H9 (cell line): ENCODE measurements around the gene LIMS1. TPM values are rescaled to one million over a fixed set of nuclear protein-coding genes. Genes with fewer than 3 reads are reported as not detected.

Source experiments
- DNase-seq: peaks from one replicate; pipeline ENCODE4 v3.0.0-alpha.2; 2017
- H2AFZ ChIP-seq: one replicate; pipeline ENCODE4 v1.6.1; 2013; ENCODE audit warnings: mild to moderate bottlenecking, low read length, control low read depth, moderate library complexity
- H2AK5ac ChIP-seq: 2 replicates; pipeline ENCODE4 v1.6.1; 2013; ENCODE audit warnings: low read length, control low read depth, mixed read lengths; ENCODE audit not compliant: insufficient read length
- H2BK120ac ChIP-seq: one replicate; pipeline ENCODE4 v1.6.1; 2013; ENCODE audit warnings: low read depth, mild to moderate bottlenecking, low read length, control low read depth, inconsistent platforms; ENCODE audit not compliant: poor library complexity, severe bottlenecking
- H2BK12ac ChIP-seq: 2 replicates; pipeline ENCODE4 v1.6.1; 2013; ENCODE audit warnings: low read length, control low read depth, mixed read lengths, low read depth; ENCODE audit not compliant: insufficient read length
- H2BK15ac ChIP-seq: 2 replicates; pipeline ENCODE4 v1.6.1; 2013; ENCODE audit warnings: low read depth, low read length, control low read depth
- H2BK20ac ChIP-seq: one replicate; pipeline ENCODE4 v1.6.1; 2013; ENCODE audit warnings: low read depth, mild to moderate bottlenecking, low read length, control low read depth, inconsistent platforms; ENCODE audit not compliant: poor library complexity, severe bottlenecking
- H2BK5ac ChIP-seq: 2 replicates; pipeline ENCODE4 v1.6.1; 2013; ENCODE audit warnings: low read length, control low read depth, mixed read lengths; ENCODE audit not compliant: insufficient read length
- H3K14ac ChIP-seq: 2 replicates; pipeline ENCODE4 v1.6.1; 2013; ENCODE audit warnings: low read length, control low read depth; ENCODE audit not compliant: insufficient read depth
- H3K18ac ChIP-seq: 2 replicates; pipeline ENCODE4 v1.6.1; 2013; ENCODE audit warnings: low read depth, mild to moderate bottlenecking, mixed read lengths, low read length, control low read depth; ENCODE audit not compliant: insufficient read length
- H3K23ac ChIP-seq: 2 replicates; pipeline ENCODE4 v1.6.1; 2013; ENCODE audit warnings: low read length, control low read depth, mixed read lengths, low read depth; ENCODE audit not compliant: insufficient read length
- H3K23me2 ChIP-seq: 2 replicates; pipeline ENCODE4 v1.6.1; 2013; ENCODE audit warnings: low read depth, mild to moderate bottlenecking, mixed read lengths, low read length, control low read depth; ENCODE audit not compliant: insufficient read length, poor library complexity, severe bottlenecking
- H3K27ac ChIP-seq: 2 replicates; pipeline ENCODE4 v1.5.1; 2013; ENCODE audit warnings: low read length, control low read depth, mixed read lengths, low read depth; ENCODE audit not compliant: insufficient read length
- H3K27me3 ChIP-seq: 2 replicates; pipeline ENCODE4 v1.6.1; 2013; ENCODE audit warnings: low read length, control low read depth, inconsistent platforms; ENCODE audit not compliant: insufficient read depth
- H3K4ac ChIP-seq: 2 replicates; pipeline ENCODE4 v1.6.1; 2013; ENCODE audit warnings: low read depth, mild to moderate bottlenecking, control low read depth, inconsistent platforms, low read length, moderate library complexity
- H3K4me1 ChIP-seq: 2 replicates; pipeline ENCODE4 v1.6.1; 2013; ENCODE audit warnings: low read length, control low read depth, inconsistent platforms; ENCODE audit not compliant: insufficient read depth
- H3K4me2 ChIP-seq: 2 replicates; pipeline ENCODE4 v1.6.1; 2013; ENCODE audit warnings: low read length, control low read depth, mixed read lengths; ENCODE audit not compliant: insufficient read length, insufficient read depth
- H3K56ac ChIP-seq: 2 replicates; pipeline ENCODE4 v1.6.1; 2013; ENCODE audit warnings: low read depth, mild to moderate bottlenecking, mixed read lengths, low read length, control low read depth; ENCODE audit not compliant: insufficient read length
- H3K79me1 ChIP-seq: 2 replicates; pipeline ENCODE4 v1.6.1; 2013; ENCODE audit warnings: low read depth, mild to moderate bottlenecking, moderate library complexity, low read length, control low read depth, inconsistent platforms; ENCODE audit not compliant: insufficient read depth, poor library complexity, severe bottlenecking
- H3K79me2 ChIP-seq: 2 replicates; pipeline ENCODE4 v1.6.1; 2013; ENCODE audit warnings: low read length, control low read depth, inconsistent platforms; ENCODE audit not compliant: insufficient read depth
- H3K9ac ChIP-seq: 2 replicates; pipeline ENCODE4 v1.6.1; 2013; ENCODE audit warnings: low read length, control low read depth, mixed read lengths; ENCODE audit not compliant: insufficient read length; ENCODE audit errors: extremely low read depth
- H3K9me3 ChIP-seq: one replicate; pipeline ENCODE4 v1.6.1; 2013; ENCODE audit warnings: low read depth, low read length, inconsistent platforms; ENCODE audit not compliant: control insufficient read depth
- H3T11ph ChIP-seq: one replicate; pipeline ENCODE4 v1.6.1; 2013; ENCODE audit warnings: mild to moderate bottlenecking, low read length, control low read depth, inconsistent platforms
- H4K20me1 ChIP-seq: one replicate; pipeline ENCODE4 v1.6.1; 2013; ENCODE audit not compliant: control insufficient read depth, insufficient read length, insufficient read depth
- H4K5ac ChIP-seq: 2 replicates; pipeline ENCODE4 v1.6.1; 2013; ENCODE audit warnings: low read depth, mild to moderate bottlenecking, mixed read lengths, low read length, control low read depth; ENCODE audit not compliant: insufficient read length
- H4K8ac ChIP-seq: replicated peaks from 2 replicates; pipeline ENCODE4 v1.6.1; 2013; ENCODE audit warnings: low read length, control low read depth, mixed read lengths, low read depth; ENCODE audit not compliant: insufficient read length
- H4K91ac ChIP-seq: 2 replicates; pipeline ENCODE4 v1.6.1; 2013; ENCODE audit warnings: low read depth, mild to moderate bottlenecking, moderate library complexity, mixed read lengths, low read length, control low read depth; ENCODE audit not compliant: insufficient read length
- H3K27ac Mint-ChIP-seq, 3 experiments: 2 replicates in 2 of 3; 3 replicates in 1 of 3; pipeline ENCODE4 v1.8.0; 2020 to 2021; ENCODE audit warnings: mixed read lengths in 3 of 3, mild to moderate bottlenecking in 1 of 3, moderate library complexity in 1 of 3
- H3K27me3 Mint-ChIP-seq: 2 replicates; pipeline ENCODE4 v1.8.0; 2021; ENCODE audit warnings: low read depth, mild to moderate bottlenecking, moderate library complexity, mixed read lengths
- H3K36me3 Mint-ChIP-seq, 3 experiments: 2 replicates in 2 of 3; 3 replicates in 1 of 3; pipeline ENCODE4 v1.8.0; 2020 to 2021; ENCODE audit warnings: low read depth in 3 of 3, mixed read lengths in 3 of 3; ENCODE audit not compliant: insufficient read depth in 1 of 3
- H3K4me1 Mint-ChIP-seq, 2 experiments: 2 replicates each; pipeline ENCODE4 v1.8.0; 2020; ENCODE audit warnings: mixed read lengths in 2 of 2
- H3K4me3 Mint-ChIP-seq, 2 experiments: 2 replicates in 1 of 2; 3 replicates in 1 of 2; pipeline ENCODE4 v1.8.0; 2020 to 2021; ENCODE audit warnings: mild to moderate bottlenecking in 2 of 2, mixed read lengths in 2 of 2, moderate library complexity in 1 of 2
- H3K9me3 Mint-ChIP-seq, 2 experiments: 2 replicates in 1 of 2; 3 replicates in 1 of 2; pipeline ENCODE4 v1.8.0; 2020; ENCODE audit warnings: mild to moderate bottlenecking in 2 of 2, mixed read lengths in 2 of 2, moderate library complexity in 1 of 2
- WGBS: extraction: QIAGEN DNeasy Blood & Tissue Kit; methylation state at CpG from one replicate; pipeline ENCODE4 v1.1.7; 2013; ENCODE audit warnings: missing lambda C conversion rate, low lambda C conversion rate, mixed read lengths; ENCODE audit not compliant: insufficient read length; ENCODE audit errors: extremely low coverage; 5-methylcytosine and 5-hydroxymethylcytosine counted together
- total RNA-seq: library from RNA; stranded (reverse); gene quantifications from 2 replicates; pipeline ENCODE4 v1.2.1, GENCODE V29; 2021
- TF ChIP-seq, protein P1 (sequence below): fragments of 200-600 bp; sonication (generic); conservative IDR thresholded peaks from 3 replicates; pipeline ENCODE4 v1.8.0; 2021; ENCODE audit warnings: antibody characterized with exemption, mild to moderate bottlenecking

The LIMS1 gene
- total RNA-seq, 1 experiment from 2014 or later, result 37.7 TPM

DNA sequence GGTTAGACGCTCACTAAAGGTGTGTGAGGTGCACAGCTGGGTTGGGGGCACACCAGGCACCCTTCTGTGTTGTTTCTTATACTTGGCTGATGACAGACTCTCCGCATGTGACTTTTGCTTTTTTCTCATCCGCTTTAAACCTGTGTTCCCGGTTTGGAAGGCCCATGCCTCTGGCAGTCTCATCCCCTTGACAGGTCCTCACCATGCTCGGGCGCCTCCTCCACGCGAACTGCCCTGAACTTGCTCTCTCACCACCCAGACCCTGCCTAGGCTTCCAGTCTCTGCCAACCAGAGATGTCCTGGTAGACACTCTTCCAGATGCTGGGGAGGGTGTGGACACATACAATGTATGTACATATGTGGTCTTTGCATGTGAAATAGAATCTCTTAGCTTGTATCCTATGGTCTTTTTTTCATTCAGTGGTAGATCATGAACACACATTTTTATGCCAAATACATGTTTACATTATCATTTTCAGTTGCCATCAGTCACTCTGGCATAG is 79.8 kb downstream of the LIMS1 start:
- Histone ChIP-seq H3K4ac (no peak overlapping the region), H3K79me1 (no peaks in the 10 kb centered on the region), H3K23ac (no peak overlapping the region), H3K9ac (no peak overlapping the region), H3T11ph (no peak overlapping the region), H2BK5ac (no peak overlapping the region), H4K8ac (no peak overlapping the region), H2BK20ac (no peak overlapping the region), H4K91ac (no peak overlapping the region), H3K23me2 (no peaks in the 10 kb centered on the region), H3K18ac (no peak overlapping the region), H3K14ac (no peak overlapping the region), H2BK12ac (no peak overlapping the region), H3K9me3 (no peaks in the 10 kb centered on the region), H2AFZ (no peak overlapping the region), H3K4me2 (no peak overlapping the region), H3K27me3 (no peaks in the 10 kb centered on the region), H2BK120ac (no peak overlapping the region), H4K5ac (no peak overlapping the region), H3K56ac (no peak overlapping the region), H3K4me1 (no peaks in the 10 kb centered on the region; the same call in 1 of the 2 replicates), H4K20me1 (no peaks in the 10 kb centered on the region), H2BK15ac (no peak overlapping the region), H3K27ac (no peak overlapping the region), H3K79me2 (no peaks in the 10 kb centered on the region; the same call in 1 of the 2 replicates), H2AK5ac (no peak overlapping the region)
- H3K4me3 Mint-ChIP-seq, result no peak overlapping the region
- no peaks in the 10 kb centered on the region for H3K27me3 Mint-ChIP-seq
- DNase-seq, result no peak
- WGBS, result no CpG with 5 or more reads among the region's 8 CpGs
- H3K9me3 Mint-ChIP-seq, result no peaks in the 10 kb centered on the region
- H3K4me1 Mint-ChIP-seq, result peaks cover 19 to 21% of the 10 kb centered on the region in 2 experiments
- TF ChIP-seq, protein P1, sequence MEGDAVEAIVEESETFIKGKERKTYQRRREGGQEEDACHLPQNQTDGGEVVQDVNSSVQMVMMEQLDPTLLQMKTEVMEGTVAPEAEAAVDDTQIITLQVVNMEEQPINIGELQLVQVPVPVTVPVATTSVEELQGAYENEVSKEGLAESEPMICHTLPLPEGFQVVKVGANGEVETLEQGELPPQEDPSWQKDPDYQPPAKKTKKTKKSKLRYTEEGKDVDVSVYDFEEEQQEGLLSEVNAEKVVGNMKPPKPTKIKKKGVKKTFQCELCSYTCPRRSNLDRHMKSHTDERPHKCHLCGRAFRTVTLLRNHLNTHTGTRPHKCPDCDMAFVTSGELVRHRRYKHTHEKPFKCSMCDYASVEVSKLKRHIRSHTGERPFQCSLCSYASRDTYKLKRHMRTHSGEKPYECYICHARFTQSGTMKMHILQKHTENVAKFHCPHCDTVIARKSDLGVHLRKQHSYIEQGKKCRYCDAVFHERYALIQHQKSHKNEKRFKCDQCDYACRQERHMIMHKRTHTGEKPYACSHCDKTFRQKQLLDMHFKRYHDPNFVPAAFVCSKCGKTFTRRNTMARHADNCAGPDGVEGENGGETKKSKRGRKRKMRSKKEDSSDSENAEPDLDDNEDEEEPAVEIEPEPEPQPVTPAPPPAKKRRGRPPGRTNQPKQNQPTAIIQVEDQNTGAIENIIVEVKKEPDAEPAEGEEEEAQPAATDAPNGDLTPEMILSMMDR, result no peak
- peak overlapping the region; percentile 33 to 94 (median 78); a peak in 4 of 7 replicates for H3K27ac Mint-ChIP-seq
- H3K36me3 Mint-ChIP-seq, result no peaks in the 10 kb centered on the region
